DMS53 treated with DMSO at 0.1 percent for 48 hours (cell line): ENCODE results near the gene UNC13A.

ENCODE experiments used
- DNase-seq: peaks from one replicate; lab custom pipeline; 2025; ENCODE audit not compliant: unreplicated experiment; lab: John Stamatoyannopoulos, UW

The UNC13A gene

GRCh38 chr19:17687857-17688784 lies at the start of gene UNC13A:
UNC13A (minus strand) TSS chr19:17688354; CDS start chr19:17688199, 155 bp downstream.
- no peak for DNase-seq

- DNase-seq, result no peak
Observed at GRCh38 chr19:17737690-17738153, 49.6 kb upstream of the UNC13A start.

GRCh38 chr19:17735410-17735809 lies 47.3 kb upstream of the UNC13A start:
- DNase-seq, result no peak

- DNase-seq, result no peak
Observed at GRCh38 chr19:17734146-17734545, 46.0 kb upstream of the UNC13A start.

- no peak for DNase-seq
Observed at GRCh38 chr19:17733127-17733526, 45.0 kb upstream of the UNC13A start.

GRCh38 chr19:17727843-17728242 lies 39.7 kb upstream of the UNC13A start:
- no peak for DNase-seq

GRCh38 chr19:17726964-17727773 lies 39.0 kb upstream of the UNC13A start:
- DNase-seq, result no peak

- no peak for DNase-seq
Observed at GRCh38 chr19:17726136-17726741, 38.1 kb upstream of the UNC13A start.

GRCh38 chr19:17725422-17726078 lies 37.4 kb upstream of the UNC13A start:
- DNase-seq, result no peak

- no peak for DNase-seq
Observed at GRCh38 chr19:17724655-17725054, 36.5 kb upstream of the UNC13A start.

GRCh38 chr19:17722655-17723240 lies 34.6 kb upstream of the UNC13A start:
- DNase-seq, result no peak

GRCh38 chr19:17721821-17722220 lies 33.7 kb upstream of the UNC13A start:
- DNase-seq, result no peak

- DNase-seq, result no peak
Observed at GRCh38 chr19:17721111-17721628, 33.0 kb upstream of the UNC13A start.

GRCh38 chr19:17720440-17720839 lies 32.3 kb upstream of the UNC13A start:
- DNase-seq, result no peak

- DNase-seq, result no peak
Observed at GRCh38 chr19:17719730-17720400, 31.7 kb upstream of the UNC13A start.

GRCh38 chr19:17718947-17719711 lies 31.0 kb upstream of the UNC13A start, which contains the start of gene MAP1S:
MAP1S (plus strand) TSS chr19:17719480; CDS start chr19:17719503, 23 bp downstream.
- DNase-seq, result no peak

GRCh38 chr19:17718550-17718946 lies 30.4 kb upstream of the UNC13A start:
- no peak for DNase-seq

- no peak for DNase-seq
Observed at GRCh38 chr19:17716309-17716929, 28.3 kb upstream of the UNC13A start.
